Gastrocnemius medialis (tissue), 4 donors: ENCODE data around the gene TPRG1.

Source experiments
- CTCF ChIP-seq, 5 experiments: fragments of 450-650 bp in 3 of 5; fragments of 200-600 bp in 2 of 5; sonication (generic) in 2 of 5; IDR thresholded peaks in 4 of 5; conservative IDR thresholded peaks in 1 of 5; 1 replicate in 4 of 5; 2 replicates in 1 of 5; pipeline ENCODE4 v1.5.1; 2016 to 2019; ENCODE audit warnings: antibody characterized with exemption in 5 of 5, mild to moderate bottlenecking in 3 of 5, moderate library complexity in 3 of 5
- POLR2A ChIP-seq, 2 donors: fragments of 450-650 bp; IDR thresholded peaks; one replicate each; pipeline ENCODE4 v1.6.1; 2017; ENCODE audit warnings: antibody characterized with exemption in 2 of 2, mild to moderate bottlenecking in 2 of 2, moderate library complexity in 2 of 2

GRCh38 chr3:189169728-189170127 is 2.0 kb upstream of the TPRG1 start:
- TF ChIP-seq CTCF (IDR thresholded peaks at IDR 0.05 in 4 of 5, conservative IDR thresholded peaks at IDR 0.05 in 1 of 5), result no peak
- no peak for TF ChIP-seq POLR2A (IDR thresholded peaks at IDR 0.05)
